Thyroid gland (tissue), 4 donors: ENCODE data around the gene RAB43. TPM values are rescaled to one million over a fixed set of nuclear protein-coding genes. Genes with fewer than 3 reads are reported as not detected.

Experiments
- DNase-seq, 2 donors: peaks; one replicate each; pipeline ENCODE4 v3.0.0-alpha.2; 2019
- H3K27ac ChIP-seq, 3 donors: fragments of 200-600 bp; sonication (generic); 1 replicate in 2 of 3; 2 replicates in 1 of 3; pipeline ENCODE4 v1.5.1; 2016 to 2019; ENCODE audit warnings: mild to moderate bottlenecking in 1 of 3, moderate library complexity in 1 of 3
- H3K27me3 ChIP-seq: fragments of 200-600 bp; sonication (generic); one replicate; pipeline ENCODE4 v1.5.1; 2019
- H3K36me3 ChIP-seq, 2 donors: fragments of 200-600 bp; sonication (generic); one replicate each; pipeline ENCODE4 v1.5.1; 2016 to 2019
- H3K4me1 ChIP-seq, 2 donors: fragments of 200-600 bp; sonication (generic); one replicate each; pipeline ENCODE4 v1.5.1; 2017 to 2019
- H3K4me3 ChIP-seq, 3 donors: fragments of 200-600 bp; sonication (generic); replicated peaks in 1 of 3; 1 replicate in 2 of 3; 2 replicates in 1 of 3; pipeline ENCODE4 v1.5.1; 2016; ENCODE audit warnings: mild to moderate bottlenecking in 1 of 3
- H3K9me3 ChIP-seq: fragments of 200-600 bp; sonication (generic); one replicate; pipeline ENCODE4 v1.5.1; 2017
- CTCF ChIP-seq, 6 experiments: fragments of 200-600 bp in 3 of 6; fragments of 450-650 bp in 3 of 6; sonication (generic) in 3 of 6; IDR thresholded peaks; one replicate each; pipeline ENCODE4 v1.5.1; 2016 to 2019; ENCODE audit warnings: antibody characterized with exemption in 6 of 6, mild to moderate bottlenecking in 2 of 6, inconsistent platforms in 1 of 6, moderate library complexity in 1 of 6
- POLR2A ChIP-seq, 2 donors: fragments of 450-650 bp; IDR thresholded peaks; one replicate each; pipeline ENCODE4 v1.6.1; 2017; ENCODE audit warnings: antibody characterized with exemption in 2 of 2, mild to moderate bottlenecking in 2 of 2, moderate library complexity in 1 of 2
- WGBS, 2 donors: methylation state at CpG; one replicate each; pipeline ENCODE4 v1.1.5; 2017; 5-methylcytosine and 5-hydroxymethylcytosine counted together
- intact Hi-C: fragments of 100-400 bp; cut with DNase I; formaldehyde crosslinking; loops from one replicate; pipeline ENCODE4 v1.15.1; 2023
- total RNA-seq, 4 donors: library from RNA; depleted of rRNA; stranded (reverse); fragments of >200 nt; gene quantifications; one replicate each; pipeline ENCODE4 v1.2.3, GENCODE V29; 2016

RAB43 gene
- total RNA-seq, 4 donors from 2014 or later: 22.8 to 34.4 (median 26.1) TPM

- H3K4me3 ChIP-seq: no peak overlapping the region
- DNase-seq: no peak
- H3K27me3 ChIP-seq: no peaks in the 10 kb centered on the region
- no peaks in the 10 kb centered on the region for H3K36me3 ChIP-seq
- WGBS, 2 donors: 70 to 79% methylated on average over 3 of the region's 3 CpGs
- H3K27ac ChIP-seq: no peak overlapping the region
- H3K4me1 ChIP-seq: peaks cover 7 to 14% of the 10 kb centered on the region in 2 donors
- TF ChIP-seq CTCF (IDR thresholded peaks at IDR 0.05) (no peak), POLR2A (IDR thresholded peaks at IDR 0.05) (no peak)
- H3K9me3 ChIP-seq: no peaks in the 10 kb centered on the region
- intact Hi-C loops: no loop called here
These were observed 81.6 kb downstream of the RAB43 start for GRCh38 chr3:129040039-129040336.

- WGBS, 2 donors: 40 to 55% methylated on average over 10 to 13 of the region's 14 CpGs
- Histone ChIP-seq H3K9me3 (no peaks in the 10 kb centered on the region), H3K4me3 (no peak overlapping the region), H3K27ac (no peak overlapping the region), H3K4me1 (peaks cover 7 to 15% of the 10 kb centered on the region in 2 donors), H3K27me3 (no peaks in the 10 kb centered on the region), H3K36me3 (no peaks in the 10 kb centered on the region)
- intact Hi-C loops: no loop called here
- no peak for TF ChIP-seq POLR2A (IDR thresholded peaks at IDR 0.05)
- TF ChIP-seq CTCF (IDR thresholded peaks at IDR 0.05): no peak
- peak; percentile 45 to 48 for DNase-seq
These were observed 82.1 kb downstream of the RAB43 start for GRCh38 chr3:129039271-129040038.

- 78 to 82% methylated on average over 9 to 10 of the region's 10 CpGs for WGBS, 2 donors
- Histone ChIP-seq H3K36me3 (no peaks in the 10 kb centered on the region), H3K27ac (no peak overlapping the region), H3K9me3 (no peaks in the 10 kb centered on the region), H3K4me1 (peaks cover 7 to 15% of the 10 kb centered on the region in 2 donors), H3K27me3 (no peaks in the 10 kb centered on the region), H3K4me3 (no peak overlapping the region)
- TF ChIP-seq CTCF (IDR thresholded peaks at IDR 0.05): no peak
- no peak for TF ChIP-seq POLR2A (IDR thresholded peaks at IDR 0.05)
- no peak for DNase-seq
- intact Hi-C loops: no loop called here
These were observed 83.3 kb downstream of the RAB43 start for GRCh38 chr3:129038121-129038855.

Other genes starting within 250 kb of the RAB43 start
- gene ACAD9, start 242.2 kb downstream of the RAB43 start, total RNA-seq: 10 to 100 TPM; 38.4 to 78.8 (median 61.0) TPM
- gene CFAP92, start 127.7 kb downstream of the RAB43 start, total RNA-seq: 1 to 10 TPM in 1 of 4 donors, under 1 TPM in 3; 0.40 to 2.5 (median 0.57) TPM
- 10 to 100 TPM in 2 of 4 donors, 1 to 10 TPM in 2; 3.6 to 16.8 (median 9.9) TPM for gene EFCC1, start 120.5 kb downstream of the RAB43 start, total RNA-seq
- not detected for gene GP9, start 61.0 kb downstream of the RAB43 start, total RNA-seq
- gene ISY1, start 39.3 kb upstream of the RAB43 start, total RNA-seq: 10 to 100 TPM; 15.8 to 31.8 (median 20.2) TPM
- 100 to 1,000 TPM; 390 to 480 (median 421) TPM for gene CNBP, start 62.1 kb upstream of the RAB43 start, total RNA-seq
- 100 to 1,000 TPM in 3 of 4 donors, 10 to 100 TPM in 1; 95.8 to 195 (median 159) TPM for gene COPG1, start 127.8 kb upstream of the RAB43 start, total RNA-seq
- 10 to 100 TPM; 23.7 to 30.9 (median 26.0) TPM for gene HMCES, start 157.1 kb upstream of the RAB43 start, total RNA-seq